HG03139 (cell line): Measurements from ENCODE around the gene CCN5.
"Not testable (repeated sequence)": the region's sequence is repeated elsewhere in the genome, so short reads cannot be mapped to it uniquely, and the experiment has no call there.

Experiments used
- ATAC-seq: cut with Tn5 transposase; IDR thresholded peaks from one replicate; pipeline ENCODE4 v1.9.1; 2021; ENCODE audit not compliant: unreplicated experiment

The CCN5 gene, protein sequence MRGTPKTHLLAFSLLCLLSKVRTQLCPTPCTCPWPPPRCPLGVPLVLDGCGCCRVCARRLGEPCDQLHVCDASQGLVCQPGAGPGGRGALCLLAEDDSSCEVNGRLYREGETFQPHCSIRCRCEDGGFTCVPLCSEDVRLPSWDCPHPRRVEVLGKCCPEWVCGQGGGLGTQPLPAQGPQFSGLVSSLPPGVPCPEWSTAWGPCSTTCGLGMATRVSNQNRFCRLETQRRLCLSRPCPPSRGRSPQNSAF

GRCh38 chr20:44714701-44715498, at the start of gene CCN5:
Gene CCN5 (plus strand): TSS chr20:44715369. CDS start chr20:44715391, 22 bp downstream.
- ATAC-seq = no peak

- ATAC-seq = no peak
These were observed 49.1 kb upstream of the CCN5 start for GRCh38 chr20:44666066-44666465.

DNA sequence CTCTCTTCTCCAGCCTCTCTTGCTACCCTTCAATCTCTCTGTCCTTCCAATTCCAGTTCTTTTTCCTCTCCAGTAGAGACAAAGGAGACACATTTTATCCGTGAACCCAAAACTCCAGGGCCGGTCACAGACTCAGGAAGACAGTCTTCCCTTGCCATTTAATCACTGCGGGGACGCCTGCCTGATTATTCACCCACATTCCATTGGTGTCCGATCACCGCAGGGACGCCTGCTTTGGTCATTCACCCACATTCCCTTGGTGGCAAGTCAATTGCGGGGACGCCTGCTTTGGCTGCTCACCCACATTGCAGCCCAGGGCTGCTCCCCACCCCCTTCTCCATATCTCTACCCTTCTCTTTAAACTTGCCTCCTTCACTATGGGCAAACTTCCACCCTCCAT, 44.3 kb upstream of the CCN5 start:
- not testable (repeated sequence) for ATAC-seq

GRCh38 chr20:44671541-44671940, 43.6 kb upstream of the CCN5 start:
- ATAC-seq = not testable (repeated sequence)

DNA sequence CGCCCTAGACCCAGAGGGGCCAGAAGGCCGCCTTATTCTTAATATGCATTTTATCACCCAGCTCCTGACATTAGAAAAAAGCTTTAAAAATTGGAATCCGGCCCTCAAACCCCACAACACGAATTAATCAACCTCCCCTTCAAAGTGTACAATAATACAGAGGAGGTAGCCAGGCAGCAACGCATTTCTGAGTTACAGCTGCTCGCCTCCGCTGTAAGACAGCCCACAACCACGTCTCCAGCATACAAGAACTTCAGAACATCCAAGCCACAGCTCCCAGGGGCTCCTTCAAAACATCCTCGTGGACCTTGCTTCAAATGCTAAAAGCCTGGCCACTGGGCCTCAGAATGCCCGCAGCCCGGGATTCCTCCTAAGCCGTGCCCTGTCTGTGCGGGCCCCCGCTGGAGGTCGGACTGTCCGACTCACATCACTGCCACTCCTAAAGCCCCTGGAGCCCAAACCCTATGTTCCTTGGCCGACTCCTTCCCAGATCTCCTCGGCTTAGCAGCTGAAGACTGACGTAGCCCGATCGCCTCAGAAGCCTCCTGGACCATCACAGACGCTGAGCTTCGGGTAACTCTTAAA, 42.8 kb upstream of the CCN5 start:
- ATAC-seq = not testable (repeated sequence)

DNA sequence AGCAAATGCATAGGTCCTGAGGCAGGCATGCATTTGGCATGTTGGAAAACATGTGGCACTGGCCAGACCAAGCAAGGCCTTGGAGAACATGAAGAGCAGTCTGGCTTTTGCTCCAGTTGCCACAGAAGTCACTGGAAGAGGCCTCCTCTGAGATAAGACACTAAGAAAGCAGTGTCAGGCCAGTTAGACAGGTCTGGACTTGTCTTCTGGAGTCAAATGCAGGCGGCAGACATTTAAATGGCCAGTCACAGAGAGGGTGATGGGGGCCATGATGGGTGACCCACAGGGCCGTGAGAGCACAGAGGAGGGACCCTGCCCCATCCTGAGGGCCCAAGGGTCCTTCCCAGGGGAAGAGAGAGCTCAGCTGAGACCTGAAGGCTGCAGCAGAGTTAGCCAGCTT, 36.9 kb upstream of the CCN5 start:
- no peak for ATAC-seq

DNA sequence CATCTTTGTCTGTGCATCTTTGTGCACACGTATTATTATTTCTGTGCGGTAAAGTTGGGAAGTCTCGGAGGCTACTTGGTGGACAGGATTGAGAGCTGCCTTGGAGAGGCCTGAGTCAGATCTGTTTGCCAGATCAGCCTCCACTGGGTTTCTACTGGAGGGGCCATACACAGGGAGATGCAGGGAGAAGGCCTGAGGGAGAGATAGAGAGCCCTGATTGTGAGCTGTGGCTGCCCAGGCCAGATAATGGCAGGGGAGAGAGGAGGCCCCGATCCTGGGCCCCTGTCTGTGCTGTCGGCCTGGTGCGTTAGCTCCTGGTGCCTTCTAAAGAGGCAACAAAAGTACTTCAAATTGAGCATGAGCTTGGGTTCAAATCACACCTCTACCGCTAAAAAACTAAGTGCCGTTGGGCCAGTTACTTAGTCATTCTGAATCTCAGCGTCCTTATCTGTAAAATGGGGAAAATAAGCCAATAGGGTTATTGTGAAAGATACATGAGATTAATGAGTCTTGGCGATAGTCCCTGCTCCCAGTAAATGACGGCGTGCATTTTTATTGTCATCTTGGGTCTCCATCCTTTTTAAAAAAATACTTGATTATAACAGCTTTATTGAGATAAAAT, 36.1 kb upstream of the CCN5 start:
- no peak for ATAC-seq

DNA sequence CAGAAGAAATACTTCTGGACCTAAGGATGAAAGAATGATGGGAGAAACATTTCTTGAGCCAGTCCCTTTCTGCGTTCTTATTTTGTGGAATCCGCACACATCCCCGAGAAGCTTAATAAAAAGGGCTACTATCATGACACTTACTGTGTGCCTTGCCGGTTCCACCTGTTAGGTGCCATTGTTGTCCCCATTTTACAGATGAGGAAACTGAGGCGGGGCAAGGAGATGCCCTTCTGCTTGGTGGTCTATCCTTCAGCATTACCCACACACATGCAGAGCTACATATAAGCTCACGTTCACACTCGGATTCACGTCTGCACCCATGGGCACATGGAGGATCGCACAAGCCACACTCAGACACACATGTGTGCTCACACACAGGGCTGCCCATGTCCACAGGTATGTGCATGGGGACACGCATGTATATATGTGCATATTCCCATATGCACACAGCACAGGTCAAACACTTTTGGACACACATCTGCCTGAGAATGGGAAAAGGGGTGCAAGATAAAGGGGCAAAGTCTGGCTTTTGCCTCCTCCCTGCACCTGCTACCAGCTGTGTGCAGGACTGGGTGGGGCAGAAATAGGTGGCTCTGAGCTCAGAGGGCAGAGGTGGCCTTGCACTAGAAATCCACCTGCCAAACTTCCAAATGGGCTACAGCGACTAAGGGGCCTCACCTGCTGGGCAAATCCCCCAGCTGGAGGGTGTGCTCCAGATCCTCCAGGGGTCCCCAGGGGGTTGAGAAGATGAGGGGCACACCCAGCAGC, 33.2 kb upstream of the CCN5 start:
- ATAC-seq = no peak

GRCh38 chr20:44683263-44684046, 31.7 kb upstream of the CCN5 start:
- no peak for ATAC-seq

- no peak for ATAC-seq
These were observed 30.9 kb upstream of the CCN5 start for GRCh38 chr20:44684047-44684967.

- no peak for ATAC-seq
These were observed 28.2 kb upstream of the CCN5 start for GRCh38 chr20:44686934-44687333.

DNA sequence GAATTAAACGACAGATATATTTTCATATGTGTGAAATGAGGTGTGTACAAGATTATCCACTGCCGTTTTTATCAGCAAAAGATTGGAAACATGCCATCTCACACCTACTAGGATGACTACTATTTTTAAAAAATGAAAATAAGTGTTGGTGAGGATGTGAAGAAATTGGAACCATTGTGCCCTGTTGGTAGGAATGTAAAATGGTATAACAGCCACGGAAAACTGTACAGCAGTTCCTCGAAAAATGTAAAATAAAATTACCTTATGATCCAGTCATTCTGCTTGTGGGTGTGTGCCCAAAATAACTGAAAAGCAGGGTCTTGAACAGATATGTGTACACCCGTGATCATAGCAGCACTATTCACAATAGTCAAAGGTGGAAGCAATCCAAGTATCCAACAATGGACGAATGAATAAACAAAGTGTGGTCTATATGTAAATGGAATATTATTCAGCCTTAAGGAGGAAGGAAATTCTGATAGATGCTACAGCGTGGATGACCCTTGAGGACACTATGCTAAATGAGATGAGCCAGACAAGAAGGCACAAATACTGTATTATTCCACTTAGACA, 27.0 kb upstream of the CCN5 start:
- ATAC-seq = no peak

DNA sequence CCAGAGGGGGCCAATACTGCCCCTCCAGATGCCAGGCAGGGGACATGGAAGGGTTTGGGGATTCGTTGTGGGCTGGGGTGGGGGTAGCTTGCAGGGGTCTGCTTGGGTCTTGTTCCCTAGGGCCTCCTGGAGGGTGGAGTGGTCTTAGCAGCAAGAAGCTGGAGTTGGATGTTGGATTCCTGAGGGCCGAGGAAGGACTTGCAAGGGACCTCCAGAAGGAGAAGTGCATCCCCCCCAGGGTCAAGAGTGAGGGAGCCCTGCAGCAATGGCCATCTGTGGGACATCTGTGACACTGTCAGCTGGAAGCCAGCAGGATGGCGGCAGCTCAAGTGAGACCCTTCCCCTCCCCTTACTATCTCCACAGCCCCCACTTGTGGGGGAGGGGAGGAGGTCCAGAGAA, 25.4 kb upstream of the CCN5 start:
- no peak for ATAC-seq

DNA sequence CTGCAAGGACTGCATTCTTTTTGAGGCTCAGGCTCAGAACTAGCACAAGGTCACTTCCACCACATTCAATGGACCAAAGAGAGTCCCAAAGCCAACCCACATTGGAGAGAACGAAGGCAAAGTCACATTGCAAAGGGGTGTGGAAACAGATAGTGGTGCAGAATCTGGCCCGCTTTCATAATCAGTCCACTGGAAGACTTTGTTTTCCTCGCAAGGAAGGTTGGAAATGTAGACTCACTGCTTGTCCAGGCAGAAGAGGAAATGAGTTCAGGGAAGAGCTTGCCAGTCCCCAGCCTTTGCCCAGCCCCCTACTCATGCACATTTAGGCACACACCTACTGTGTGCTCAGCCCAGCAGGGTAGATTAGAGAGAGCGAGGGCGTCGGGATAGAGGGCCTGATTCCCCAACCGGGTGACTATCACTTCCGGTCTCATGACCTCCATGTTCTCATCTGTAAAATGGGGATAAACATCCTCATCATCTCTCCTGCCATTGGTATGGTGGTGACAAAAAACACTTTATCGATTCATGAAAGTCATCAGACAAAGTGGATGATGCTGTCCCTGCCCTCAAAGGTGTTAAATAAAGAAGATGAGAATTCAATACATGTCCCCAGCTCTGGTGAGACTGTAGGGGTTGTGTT, 24.3 kb upstream of the CCN5 start:
- no peak for ATAC-seq

GRCh38 chr20:44691424-44692423, 23.4 kb upstream of the CCN5 start:
- ATAC-seq = no peak

DNA sequence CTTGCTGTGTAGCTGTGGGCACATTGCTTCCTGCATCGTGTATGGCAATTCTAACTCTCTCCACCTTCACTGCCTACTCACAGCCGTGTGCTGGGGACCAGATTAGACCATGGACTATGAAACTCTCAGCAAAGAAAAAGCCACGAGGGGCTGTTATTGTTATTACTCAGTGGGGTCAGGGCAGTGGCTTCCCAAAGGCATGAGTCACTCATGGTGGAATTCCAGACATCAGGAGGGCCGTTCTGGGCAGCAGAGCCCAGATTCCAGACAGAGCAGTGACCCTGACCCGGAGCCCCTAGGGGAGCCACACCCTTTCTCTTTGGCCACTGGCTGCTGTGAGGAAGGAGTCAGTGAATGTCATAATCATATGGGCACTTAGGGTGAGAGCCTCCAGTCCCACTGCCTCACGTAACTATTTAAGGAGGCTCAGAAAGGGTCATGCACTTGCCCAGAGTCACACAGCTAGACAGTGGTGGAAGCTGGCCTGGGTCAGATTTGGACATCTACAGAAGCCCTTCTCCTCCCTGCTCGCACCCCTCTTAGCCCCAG, 22.2 kb upstream of the CCN5 start:
- ATAC-seq = no peak

- no peak for ATAC-seq
These were observed 21.5 kb upstream of the CCN5 start for GRCh38 chr20:44693627-44694026.
